ENCODE results near the gene GOLGA8T.
"Not testable (repeated sequence)": the region's sequence is repeated elsewhere in the genome, so short reads cannot be mapped to it uniquely, and the experiment has no call there.

Gene GOLGA8T

DNA sequence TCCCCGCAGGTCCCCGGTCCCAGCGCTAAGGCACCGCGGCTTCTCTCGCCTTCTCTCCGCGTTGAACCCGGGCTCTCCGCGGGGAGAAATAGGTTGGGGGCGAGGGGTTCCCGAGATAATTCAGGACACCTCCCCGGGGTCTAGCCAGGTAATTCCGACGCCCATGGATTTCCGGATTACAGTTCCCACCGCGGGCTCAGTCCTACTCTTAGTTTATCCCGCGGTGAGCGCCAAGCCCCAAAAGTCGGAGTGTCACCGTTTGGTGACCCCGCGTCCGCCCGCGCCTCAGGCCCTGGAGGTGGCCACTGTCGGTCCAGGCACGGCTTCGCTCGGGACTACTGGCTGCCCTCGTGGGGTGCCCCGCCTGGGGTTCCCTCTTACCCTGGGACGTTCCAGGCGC, 56.8 kb downstream of the GOLGA8T start:
- DNase-seq: not testable (repeated sequence)

DNA sequence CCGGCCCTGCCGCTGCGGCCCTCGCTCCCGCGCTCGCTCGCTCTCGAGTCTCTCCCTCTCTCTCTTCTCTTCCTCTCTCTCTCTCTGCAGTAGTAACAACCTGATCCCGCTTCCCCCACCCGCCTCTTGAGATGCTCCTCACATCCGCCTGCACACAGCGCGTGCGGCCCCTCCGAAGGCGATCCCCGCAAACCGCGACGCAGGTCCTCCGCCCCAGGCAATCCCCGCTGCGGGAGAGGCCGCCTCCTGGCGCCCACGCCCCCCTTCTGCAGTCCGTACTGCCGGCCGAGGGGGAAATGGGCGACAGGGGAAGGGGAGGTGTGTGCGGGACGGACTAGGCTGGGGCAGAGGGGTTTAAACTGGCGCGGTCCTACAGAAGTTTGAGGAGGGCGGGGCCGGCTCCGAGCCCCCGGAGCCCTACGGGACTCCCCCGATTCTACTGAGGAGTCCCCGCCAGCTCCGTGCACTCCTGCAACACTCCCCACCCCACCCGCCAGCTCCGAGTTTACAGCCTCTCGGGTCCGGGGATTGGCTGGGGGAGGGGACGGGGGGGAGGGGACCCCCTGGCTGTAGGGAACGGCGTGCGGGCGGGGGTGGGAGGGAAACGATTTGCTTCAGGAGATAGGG, 57.4 kb downstream of the GOLGA8T start:
- DNase-seq: not testable (repeated sequence)

DNA sequence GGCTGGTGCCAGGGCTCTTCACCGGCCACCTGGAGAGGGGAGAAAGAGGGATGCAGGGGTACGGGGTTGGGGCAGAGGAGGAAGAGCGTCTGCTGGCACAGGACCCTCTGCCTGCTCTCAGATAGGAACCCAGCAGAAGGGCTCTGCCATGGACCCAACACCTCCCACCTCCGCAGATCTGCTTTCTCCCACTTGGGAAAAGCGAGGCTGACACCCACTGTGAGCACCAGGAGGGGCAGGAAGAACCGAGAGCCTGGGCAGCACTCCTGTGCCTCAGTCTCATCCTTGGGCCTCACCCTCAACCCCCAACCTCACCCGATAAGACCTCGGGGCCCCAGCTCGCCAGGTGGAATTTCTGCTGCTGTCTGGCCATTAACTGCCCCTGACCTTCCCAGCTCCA, 58.0 kb downstream of the GOLGA8T start:
- DNase-seq: not testable (repeated sequence)
